IPS-18c (cell line): ENCODE results near the gene SERGEF.

Experiments used
- H3K4me3 ChIP-seq: 2 replicates; pipeline ENCODE4 v1.7.0; 2013; ENCODE audit warnings: low read depth, mild to moderate bottlenecking, low read length, moderate library complexity; ENCODE audit not compliant: insufficient read depth
- H3K9me3 ChIP-seq: one replicate; pipeline ENCODE4 v1.6.1; 2013; ENCODE audit warnings: mild to moderate bottlenecking, low read length, moderate library complexity; ENCODE audit not compliant: control insufficient read depth, insufficient read depth

SERGEF gene

GRCh38 chr11:17930544-17931125 lies 82.2 kb downstream of the SERGEF start:
- H3K4me3 ChIP-seq = no peak overlapping the region
- H3K9me3 ChIP-seq = peaks cover under 1% of the 10 kb centered on the region

- Histone ChIP-seq H3K9me3 (peaks cover 2% of the 10 kb centered on the region), H3K4me3 (no peak overlapping the region)
These were observed 83.7 kb downstream of the SERGEF start for GRCh38 chr11:17929171-17929570.

GRCh38 chr11:17927681-17928343 lies 85.0 kb downstream of the SERGEF start:
- no peak overlapping the region for H3K4me3 ChIP-seq
- peaks cover 2% of the 10 kb centered on the region for H3K9me3 ChIP-seq

GRCh38 chr11:17927041-17927440 lies 85.8 kb downstream of the SERGEF start:
- no peak overlapping the region for H3K4me3 ChIP-seq
- H3K9me3 ChIP-seq = peaks cover 2% of the 10 kb centered on the region

GRCh38 chr11:17924713-17925112 lies 88.1 kb downstream of the SERGEF start:
- Histone ChIP-seq H3K4me3 (no peak overlapping the region), H3K9me3 (peaks cover 2% of the 10 kb centered on the region)

GRCh38 chr11:17923217-17923616 lies 89.6 kb downstream of the SERGEF start:
- Histone ChIP-seq H3K4me3 (no peak overlapping the region), H3K9me3 (peaks cover 2% of the 10 kb centered on the region)

- peaks cover 2% of the 10 kb centered on the region for H3K9me3 ChIP-seq
- H3K4me3 ChIP-seq = no peak overlapping the region
These were observed 90.4 kb downstream of the SERGEF start for GRCh38 chr11:17922416-17922788.

- no peak overlapping the region for H3K4me3 ChIP-seq
These were observed 91.0 kb downstream of the SERGEF start for GRCh38 chr11:17921659-17922415.

GRCh38 chr11:17918049-17918605 lies 94.7 kb downstream of the SERGEF start:
- H3K4me3 ChIP-seq = no peak overlapping the region
- no peaks in the 10 kb centered on the region for H3K9me3 ChIP-seq

More at GRCh38 chr11:17921659-17922415, 91.0 kb downstream of the SERGEF start:
- peaks cover 2% of the 10 kb centered on the region for H3K9me3 ChIP-seq

GRCh38 chr11:17917556-17917955 lies 95.3 kb downstream of the SERGEF start:
- Histone ChIP-seq H3K4me3 (no peak overlapping the region), H3K9me3 (no peaks in the 10 kb centered on the region)

- no peak overlapping the region for H3K4me3 ChIP-seq
- no peaks in the 10 kb centered on the region for H3K9me3 ChIP-seq
These were observed 97.2 kb downstream of the SERGEF start for GRCh38 chr11:17915500-17916143.

GRCh38 chr11:17914957-17915356 lies 97.9 kb downstream of the SERGEF start:
- no peaks in the 10 kb centered on the region for H3K9me3 ChIP-seq

GRCh38 chr11:17907046-17907445 lies 105.8 kb downstream of the SERGEF start:
- Histone ChIP-seq H3K4me3 (no peak overlapping the region), H3K9me3 (no peaks in the 10 kb centered on the region)

More at GRCh38 chr11:17914957-17915356, 97.9 kb downstream of the SERGEF start:
- H3K4me3 ChIP-seq = no peak overlapping the region

- no peaks in the 10 kb centered on the region for H3K9me3 ChIP-seq
- no peak overlapping the region for H3K4me3 ChIP-seq
These were observed 106.4 kb downstream of the SERGEF start for GRCh38 chr11:17906436-17906835.

GRCh38 chr11:17905477-17905876 lies 107.4 kb downstream of the SERGEF start:
- H3K9me3 ChIP-seq = no peaks in the 10 kb centered on the region
- no peak overlapping the region for H3K4me3 ChIP-seq

GRCh38 chr11:17901481-17901880 lies 111.4 kb downstream of the SERGEF start:
- no peaks in the 10 kb centered on the region for H3K9me3 ChIP-seq
- no peak overlapping the region for H3K4me3 ChIP-seq

- H3K4me3 ChIP-seq = no peak overlapping the region
These were observed 114.1 kb downstream of the SERGEF start for GRCh38 chr11:17898782-17899181.

More at GRCh38 chr11:17898782-17899181, 114.1 kb downstream of the SERGEF start:
- H3K9me3 ChIP-seq = no peaks in the 10 kb centered on the region
